Activated effector memory CD4-positive, alpha-beta T cell treated with anti-CD3 and anti-CD28 coated beads, Interleukin-2, amount 50 U/mL, for 16 hours (primary cell): ENCODE data around the gene NTF3.

Experiments
- DNase-seq: peaks from one replicate; pipeline ENCODE4 v3.0.0-alpha.2; 2020

NTF3 gene

GRCh38 chr12:5459051-5459782 lies 27.3 kb downstream of the NTF3 start:
- no peak for DNase-seq

GRCh38 chr12:5460817-5461216 lies 28.9 kb downstream of the NTF3 start:
- no peak for DNase-seq

- DNase-seq = no peak
These were observed 30.1 kb downstream of the NTF3 start for GRCh38 chr12:5461966-5462365.

- DNase-seq = no peak
These were observed 32.2 kb downstream of the NTF3 start for GRCh38 chr12:5464096-5464495.

GRCh38 chr12:5465384-5465783 lies 33.5 kb downstream of the NTF3 start:
- no peak for DNase-seq

GRCh38 chr12:5466521-5466960 lies 34.6 kb downstream of the NTF3 start:
- no peak for DNase-seq

- no peak for DNase-seq
These were observed 36.0 kb downstream of the NTF3 start for GRCh38 chr12:5467931-5468330.

- no peak for DNase-seq
These were observed 38.3 kb downstream of the NTF3 start for GRCh38 chr12:5470221-5470620.

- no peak for DNase-seq
These were observed 38.8 kb downstream of the NTF3 start for GRCh38 chr12:5470703-5471102.

GRCh38 chr12:5473076-5473782 lies 41.3 kb downstream of the NTF3 start:
- no peak for DNase-seq

GRCh38 chr12:5473783-5474116 lies 41.8 kb downstream of the NTF3 start:
- no peak for DNase-seq

- DNase-seq = no peak
These were observed 44.4 kb downstream of the NTF3 start for GRCh38 chr12:5476356-5476755.

- DNase-seq = no peak
These were observed 46.3 kb downstream of the NTF3 start for GRCh38 chr12:5478081-5478706.

- DNase-seq = no peak
These were observed 47.9 kb downstream of the NTF3 start for GRCh38 chr12:5479761-5480160.

GRCh38 chr12:5480218-5480937 lies 48.5 kb downstream of the NTF3 start:
- no peak for DNase-seq

- no peak for DNase-seq
These were observed 49.0 kb downstream of the NTF3 start for GRCh38 chr12:5480938-5481303.

GRCh38 chr12:5481645-5482044 lies 49.7 kb downstream of the NTF3 start:
- no peak for DNase-seq

GRCh38 chr12:5484426-5484825 lies 52.5 kb downstream of the NTF3 start:
- DNase-seq = no peak

- no peak for DNase-seq
These were observed 53.5 kb downstream of the NTF3 start for GRCh38 chr12:5485454-5485853.

- DNase-seq = no peak
These were observed 55.2 kb downstream of the NTF3 start for GRCh38 chr12:5487076-5487475.

- DNase-seq = no peak
These were observed 56.2 kb downstream of the NTF3 start for GRCh38 chr12:5487948-5488625.

GRCh38 chr12:5488626-5488955 lies 56.7 kb downstream of the NTF3 start:
- no peak for DNase-seq

GRCh38 chr12:5489017-5489416 lies 57.1 kb downstream of the NTF3 start:
- no peak for DNase-seq
